Left lobe of liver (tissue), 2 donors: Measurements from ENCODE around the gene RIT1. TPM values are rescaled to one million over a fixed set of nuclear protein-coding genes. Genes with fewer than 3 reads are reported as not detected.

Experiments
- ATAC-seq: fragments of 200-7000 bp; cut with Tn5 transposase; one replicate; pipeline ENCODE4 v1.9.1; 2020; ENCODE audit warnings: mild to moderate bottlenecking, moderate library complexity
- DNase-seq: peaks from one replicate; pipeline ENCODE4 v3.0.0-alpha.2; 2020; ENCODE audit warnings: low spot score
- total RNA-seq: library from RNA; stranded (reverse); gene quantifications from one replicate; pipeline ENCODE4 v1.2.1, GENCODE V29; 2021
- donor health status: DM: no; HTN: no; CAD: no; lungs with moderate emphysema.
- donor health status: DM: no; HTN: yes; CAD: no.

RIT1 gene
- total RNA-seq, result 7.2 TPM

GRCh38 chr1:155911156-155912055 is at the start of gene RIT1:
Gene RIT1, minus strand, starts transcription at chr1:155911349. Its CDS starts 588 bp downstream, at chr1:155910761.
- DNase-seq (peak; percentile 87), ATAC-seq (peak; percentile 99)

- DNase-seq (no peak), ATAC-seq (no peak)
Observed at GRCh38 chr1:155960081-155960745, 49.1 kb upstream of the RIT1 start.

- DNase-seq (no peak), ATAC-seq (no peak)
Observed at GRCh38 chr1:155957411-155957915, 46.3 kb upstream of the RIT1 start.

- no peak for DNase-seq
- no peak for ATAC-seq
Observed at GRCh38 chr1:155954645-155955044, 43.5 kb upstream of the RIT1 start.

GRCh38 chr1:155952505-155952890 is 41.3 kb upstream of the RIT1 start:
- no peak for DNase-seq
- no peak for ATAC-seq

GRCh38 chr1:155951753-155952504 is 40.8 kb upstream of the RIT1 start:
- DNase-seq, result no peak
- no peak for ATAC-seq

- ATAC-seq, result no peak
- no peak for DNase-seq
Observed at GRCh38 chr1:155950829-155951228, 39.7 kb upstream of the RIT1 start.

- DNase-seq, result no peak
- ATAC-seq, result no peak
Observed at GRCh38 chr1:155947741-155948140, 36.6 kb upstream of the RIT1 start.

- DNase-seq (no peak), ATAC-seq (no peak)
Observed at GRCh38 chr1:155947292-155947691, 36.1 kb upstream of the RIT1 start.

- no peak for ATAC-seq
Observed at GRCh38 chr1:155946633-155947219, 35.6 kb upstream of the RIT1 start.

GRCh38 chr1:155944444-155944799 is 33.3 kb upstream of the RIT1 start:
- no peak for ATAC-seq
- no peak for DNase-seq

More at GRCh38 chr1:155946633-155947219, 35.6 kb upstream of the RIT1 start:
- DNase-seq, result no peak

- ATAC-seq, result no peak
Observed at GRCh38 chr1:155942578-155943141, 31.5 kb upstream of the RIT1 start.

GRCh38 chr1:155941845-155942531 is 30.8 kb upstream of the RIT1 start:
- ATAC-seq, result no peak
- DNase-seq, result no peak

More at GRCh38 chr1:155942578-155943141, 31.5 kb upstream of the RIT1 start:
- DNase-seq, result no peak

GRCh38 chr1:155940993-155941844 is 30.1 kb upstream of the RIT1 start, which contains the start of gene RXFP4:
Gene RXFP4, plus strand, starts transcription at chr1:155941638. Its CDS starts 72 bp downstream, at chr1:155941710.
- no peak for ATAC-seq
- DNase-seq, result no peak

- ATAC-seq (peak; percentile 70), DNase-seq (no peak)
Observed at GRCh38 chr1:155940482-155940992, 29.4 kb upstream of the RIT1 start.

- ATAC-seq (peak; percentile 60), DNase-seq (no peak)
Observed at GRCh38 chr1:155938220-155938627, 27.1 kb upstream of the RIT1 start.

GRCh38 chr1:155934936-155935590 is 23.9 kb upstream of the RIT1 start:
- DNase-seq, result no peak
- peak; percentile 11 for ATAC-seq
